T-cell (primary cell): Measurements from ENCODE around the gene GALR2. TPM values are rescaled to one million over a fixed set of nuclear protein-coding genes. Genes with fewer than 3 reads are reported as not detected.

Source experiments
- ATAC-seq, 4 experiments: fragments of 200-7000 bp in 3 of 4; fragments of 150-1000 bp in 1 of 4; cut with Tn5 transposase; replicated peaks in 1 of 4; 1 replicate in 3 of 4; 2 replicates in 1 of 4; pipeline ENCODE4 v1.10.0; 2021; ENCODE audit warnings: moderate library complexity in 3 of 4, mild to moderate bottlenecking in 2 of 4, moderate number of reproducible peaks in 1 of 4
- CTCF ChIA-PET, 2 donors: fragments of 300-600 bp; sonication (Branson Sonifier 250); formaldehyde crosslinking; loops; one replicate each; lab custom pipeline; 2022; ENCODE audit warnings: antibody characterized with exemption in 2 of 2; lab: Charles Lee
- POLR2A ChIA-PET, 2 donors: fragments of 300-600 bp; sonication (Branson Sonifier 250); formaldehyde crosslinking; loops; one replicate each; lab custom pipeline; 2022; ENCODE audit warnings: antibody characterized with exemption in 2 of 2; lab: Charles Lee
- DNase-seq, 35 experiments: peaks; one replicate each; pipeline versions ENCODE4 v3.0.0 to v3.0.0-alpha.2; 2013 to 2023
- H3K27ac ChIP-seq: one replicate; pipeline ENCODE4 v1.5.1; 2013; ENCODE audit warnings: low read length
- H3K27me3 ChIP-seq, 2 experiments: replicated peaks in 1 of 2; 1 replicate in 1 of 2; 2 replicates in 1 of 2; pipeline versions ENCODE4 v1.6.1 to v1.7.0; 2013; ENCODE audit warnings: low read length in 1 of 2, mixed read lengths in 1 of 2; ENCODE audit not compliant: control insufficient read depth in 2 of 2, insufficient read depth in 2 of 2; ENCODE audit errors: extremely low read depth in 1 of 2
- H3K36me3 ChIP-seq, 2 donors: 1 replicate in 1 of 2; 2 replicates in 1 of 2; pipeline versions ENCODE4 v1.6.1 to v1.7.0; 2013; ENCODE audit warnings: low read length in 1 of 2; ENCODE audit not compliant: control insufficient read depth in 2 of 2, insufficient read depth in 1 of 2; ENCODE audit errors: extremely low read depth in 1 of 2
- H3K4me1 ChIP-seq, 2 experiments: 1 replicate in 1 of 2; 2 replicates in 1 of 2; pipeline versions ENCODE4 v1.6.1 to v1.7.0; 2013; ENCODE audit warnings: low read length in 2 of 2, mixed read lengths in 1 of 2; ENCODE audit not compliant: insufficient read depth in 2 of 2, control insufficient read depth in 1 of 2; ENCODE audit errors: extremely low read depth in 1 of 2
- H3K4me3 ChIP-seq, 2 donors: 1 replicate in 1 of 2; 2 replicates in 1 of 2; pipeline versions ENCODE4 v1.5.1 to v1.7.0; 2013; ENCODE audit warnings: mild to moderate bottlenecking in 2 of 2, low read length in 1 of 2, moderate library complexity in 1 of 2; ENCODE audit not compliant: control insufficient read depth in 1 of 2; ENCODE audit errors: extremely low read depth in 1 of 2
- H3K9me3 ChIP-seq: 2 replicates; pipeline ENCODE4 v1.7.0; 2013
- H3K27ac Mint-ChIP-seq, 2 donors: one replicate each; pipeline ENCODE4 v1.8.0; 2020 to 2021; ENCODE audit warnings: mild to moderate bottlenecking in 2 of 2, mixed read lengths in 2 of 2
- H3K27me3 Mint-ChIP-seq, 2 donors: one replicate each; pipeline ENCODE4 v1.8.0; 2021 to 2022; ENCODE audit warnings: mixed read lengths in 2 of 2
- H3K36me3 Mint-ChIP-seq: one replicate; pipeline ENCODE4 v1.8.0; 2021; ENCODE audit warnings: mixed read lengths
- H3K4me1 Mint-ChIP-seq, 3 donors: one replicate each; pipeline ENCODE4 v1.8.0; 2020 to 2022; ENCODE audit warnings: mixed read lengths in 3 of 3, mild to moderate bottlenecking in 1 of 3
- H3K4me3 Mint-ChIP-seq, 3 donors: one replicate each; pipeline ENCODE4 v1.8.0; 2020 to 2022; ENCODE audit warnings: mild to moderate bottlenecking in 3 of 3, mixed read lengths in 3 of 3, moderate library complexity in 3 of 3
- H3K9me3 Mint-ChIP-seq, 3 donors: one replicate each; pipeline ENCODE4 v1.8.0; 2020 to 2022; ENCODE audit warnings: mixed read lengths in 3 of 3
- WGBS: methylation state at CpG from one replicate; pipeline ENCODE4 v1.1.5; 2013; ENCODE audit warnings: missing lambda C conversion rate; ENCODE audit not compliant: insufficient coverage; 5-methylcytosine and 5-hydroxymethylcytosine counted together
- total RNA-seq, 35 experiments: library from RNA in 6 of 35; stranded (reverse) in 6 of 35; fragments of 120-200 nt in 1 of 35; gene quantifications; one replicate each; pipeline versions ENCODE4 v1.2.1 to v1.2.4 and lab custom pipeline; 2013 to 2026

The GALR2 gene
- total RNA-seq, 5 donors from 2014 or later (not counting 1 experiment from before 2014, with no cell fraction given), result 0.20 to 1.3 (median 0.73) TPM; not detected in 2

DNA sequence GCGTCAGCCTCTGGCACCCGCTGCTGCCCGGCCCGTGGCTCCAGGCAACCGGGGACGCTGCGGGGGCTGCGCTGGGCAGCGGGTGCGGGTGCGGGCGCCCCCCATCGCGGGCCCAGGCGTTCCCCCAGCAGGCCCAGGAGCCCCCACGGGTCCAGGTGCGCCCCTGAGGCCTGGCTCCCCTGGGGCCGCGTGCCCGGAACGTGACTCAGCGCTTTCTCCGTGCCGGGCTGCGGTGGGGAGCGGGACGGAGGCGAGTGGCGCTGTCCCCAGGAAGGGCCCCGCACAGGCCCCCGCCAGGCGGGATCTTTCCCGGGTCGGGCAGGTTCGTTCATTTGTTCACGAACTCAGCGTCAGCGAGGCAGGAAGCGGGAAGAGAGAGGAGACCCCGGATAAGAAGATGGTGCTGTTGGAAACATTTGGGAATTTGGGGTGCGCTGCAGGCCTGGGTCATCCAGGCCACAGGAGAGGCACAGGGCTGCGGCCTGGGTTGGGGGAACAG, 47.4 kb downstream of the GALR2 start:
- ChIA-PET CTCF (interaction anchor here (0.6 to 5.7 kb wide), 6 partner anchors 58 to 158 kb away, joined by 3 to 29 read pairs (median 12); no protein-coding TSS in a partner anchor), POLR2A (interaction anchor here in 1 of 2 donors (1.0 kb wide), 1 partner anchor 147 kb away, joined by 3 read pairs; no protein-coding TSS in a partner anchor)
- WGBS, result 32% methylated on average over 41 of the region's 42 CpGs
- Mint-ChIP-seq H3K27me3 (no peaks in the 10 kb centered on the region), H3K4me1 (peaks cover 19 to 33% (median 30%) of the 10 kb centered on the region in 3 donors), H3K27ac (peak overlapping the region; percentile 69 to 75), H3K9me3 (no peaks in the 10 kb centered on the region), H3K36me3 (no peaks in the 10 kb centered on the region), H3K4me3 (peak overlapping the region; percentile 39 to 59 (median 45))
- H3K4me1 ChIP-seq, result peaks cover 6 to 28% of the 10 kb centered on the region in 2 experiments
- H3K9me3 ChIP-seq, result no peaks in the 10 kb centered on the region
- DNase-seq, result peak in 2 of 35 experiments; percentile 25 to 33
- peaks cover 0 to 2% of the 10 kb centered on the region in 2 donors for H3K36me3 ChIP-seq
- peaks cover 0 to 4% of the 10 kb centered on the region in 2 experiments for H3K27me3 ChIP-seq
- peak; percentile 18 to 35 (median 22) for ATAC-seq
- peak overlapping the region; percentile 27 to 50 for H3K4me3 ChIP-seq
- peak overlapping the region; percentile 23 for H3K27ac ChIP-seq

DNA sequence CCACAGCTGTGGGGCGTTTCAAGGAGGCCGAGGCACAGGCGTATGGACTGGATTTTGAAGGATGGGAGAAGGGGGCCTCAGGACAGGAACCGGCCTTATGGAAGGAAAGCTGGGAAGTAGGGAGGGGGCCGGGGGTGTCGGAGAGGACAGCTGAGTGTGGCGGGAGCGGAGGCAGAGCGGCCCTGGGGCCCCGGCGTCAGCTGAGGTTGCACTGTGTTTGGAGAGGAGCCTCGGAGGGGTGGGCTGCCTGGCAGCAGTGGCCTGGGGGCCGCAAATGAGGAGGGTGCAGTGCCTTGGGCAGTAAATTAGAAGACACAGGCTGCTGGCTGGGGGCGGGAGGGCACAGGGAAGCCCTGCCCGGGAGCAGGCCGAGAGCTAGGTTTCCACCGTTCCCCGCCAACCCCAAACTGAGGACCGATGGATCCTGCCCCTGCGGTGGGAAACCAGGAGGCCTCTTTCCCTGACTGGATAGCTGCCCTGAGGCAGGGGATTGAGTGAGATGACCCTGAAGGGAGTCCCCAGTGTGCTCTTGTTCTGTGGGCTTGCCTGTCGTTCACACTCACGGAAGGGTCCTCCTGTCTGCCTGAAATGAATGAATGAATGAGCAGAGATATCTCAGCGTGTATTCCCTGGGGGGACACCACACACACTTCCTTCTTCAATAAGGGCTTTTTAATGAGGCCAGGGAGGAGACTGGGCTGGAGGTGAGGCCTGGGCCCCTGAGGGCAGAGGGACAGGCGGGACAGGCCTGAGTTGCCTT, 48.0 kb downstream of the GALR2 start:
- WGBS, result 97% methylated on average over 18 of the region's 24 CpGs
- peaks cover 0 to 1% of the 10 kb centered on the region in 2 donors for H3K36me3 ChIP-seq
- no peak overlapping the region for H3K4me3 ChIP-seq
- Mint-ChIP-seq H3K36me3 (no peaks in the 10 kb centered on the region), H3K4me3 (peak overlapping the region; percentile 39 to 59 (median 45)), H3K4me1 (peaks cover 23 to 38% (median 33%) of the 10 kb centered on the region in 3 donors), H3K27ac (peak overlapping the region; percentile 69 to 75), H3K9me3 (no peaks in the 10 kb centered on the region), H3K27me3 (no peaks in the 10 kb centered on the region)
- H3K4me1 ChIP-seq, result peaks cover 8 to 31% of the 10 kb centered on the region in 2 experiments
- peaks cover 0 to 4% of the 10 kb centered on the region in 2 experiments for H3K27me3 ChIP-seq
- DNase-seq (no peak), ATAC-seq (no peak)
- CTCF ChIA-PET, result interaction anchor here (0.7 to 5.7 kb wide), 4 partner anchors 27 to 274 kb away, joined by 3 to 27 read pairs (median 4); no protein-coding TSS in a partner anchor
- POLR2A ChIA-PET, result interaction anchor here in 1 of 2 donors (1.0 kb wide), 1 partner anchor 146 kb away, joined by 3 read pairs; no protein-coding TSS in a partner anchor
- no peak overlapping the region for H3K27ac ChIP-seq
- H3K9me3 ChIP-seq, result no peaks in the 10 kb centered on the region

DNA sequence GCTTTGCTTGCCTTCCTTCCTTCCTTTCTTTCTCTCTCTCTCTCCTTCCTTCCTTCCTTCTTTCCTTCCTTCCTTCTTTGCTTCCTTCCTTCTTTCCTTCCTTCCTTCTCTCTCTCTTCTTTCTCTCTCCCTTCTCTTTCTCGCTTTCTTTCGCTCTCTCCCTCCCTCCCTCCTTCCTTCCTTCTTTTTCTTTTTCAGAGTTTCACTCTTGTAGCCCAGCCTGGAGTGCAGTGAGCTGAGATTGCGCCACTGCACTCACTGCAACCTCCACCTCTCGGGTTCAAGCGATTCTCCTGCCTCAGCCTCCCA, 48.6 kb downstream of the GALR2 start:
- peaks cover 8 to 31% of the 10 kb centered on the region in 2 experiments for H3K4me1 ChIP-seq
- H3K4me3 Mint-ChIP-seq, result peak overlapping the region; percentile 10 to 59 (median 25)
- no peaks in the 10 kb centered on the region for H3K36me3 Mint-ChIP-seq
- peak overlapping the region; percentile 41 to 52 for H3K27ac Mint-ChIP-seq
- peaks cover 23 to 38% (median 33%) of the 10 kb centered on the region in 3 donors for H3K4me1 Mint-ChIP-seq
- DNase-seq (no peak), ATAC-seq (no peak)
- H3K9me3 Mint-ChIP-seq, result no peaks in the 10 kb centered on the region
- no peak overlapping the region for H3K27ac ChIP-seq
- POLR2A ChIA-PET, result interaction anchor here in 1 of 2 donors (0.7 kb wide), 1 partner anchor 11 kb away, joined by 5 read pairs; no protein-coding TSS in a partner anchor
- 47% methylated on average over 2 of the region's 5 CpGs for WGBS
- H3K36me3 ChIP-seq, result no peaks in the 10 kb centered on the region
- H3K4me3 ChIP-seq, result no peak overlapping the region
- CTCF ChIA-PET, result interaction anchor here (0.6 to 5.7 kb wide), 5 partner anchors 27 to 274 kb away, joined by 3 to 27 read pairs (median 4); no protein-coding TSS in a partner anchor
- H3K27me3 ChIP-seq, result peaks cover 0 to 4% of the 10 kb centered on the region in 2 experiments
- no peaks in the 10 kb centered on the region for H3K27me3 Mint-ChIP-seq
- no peaks in the 10 kb centered on the region for H3K9me3 ChIP-seq

DNA sequence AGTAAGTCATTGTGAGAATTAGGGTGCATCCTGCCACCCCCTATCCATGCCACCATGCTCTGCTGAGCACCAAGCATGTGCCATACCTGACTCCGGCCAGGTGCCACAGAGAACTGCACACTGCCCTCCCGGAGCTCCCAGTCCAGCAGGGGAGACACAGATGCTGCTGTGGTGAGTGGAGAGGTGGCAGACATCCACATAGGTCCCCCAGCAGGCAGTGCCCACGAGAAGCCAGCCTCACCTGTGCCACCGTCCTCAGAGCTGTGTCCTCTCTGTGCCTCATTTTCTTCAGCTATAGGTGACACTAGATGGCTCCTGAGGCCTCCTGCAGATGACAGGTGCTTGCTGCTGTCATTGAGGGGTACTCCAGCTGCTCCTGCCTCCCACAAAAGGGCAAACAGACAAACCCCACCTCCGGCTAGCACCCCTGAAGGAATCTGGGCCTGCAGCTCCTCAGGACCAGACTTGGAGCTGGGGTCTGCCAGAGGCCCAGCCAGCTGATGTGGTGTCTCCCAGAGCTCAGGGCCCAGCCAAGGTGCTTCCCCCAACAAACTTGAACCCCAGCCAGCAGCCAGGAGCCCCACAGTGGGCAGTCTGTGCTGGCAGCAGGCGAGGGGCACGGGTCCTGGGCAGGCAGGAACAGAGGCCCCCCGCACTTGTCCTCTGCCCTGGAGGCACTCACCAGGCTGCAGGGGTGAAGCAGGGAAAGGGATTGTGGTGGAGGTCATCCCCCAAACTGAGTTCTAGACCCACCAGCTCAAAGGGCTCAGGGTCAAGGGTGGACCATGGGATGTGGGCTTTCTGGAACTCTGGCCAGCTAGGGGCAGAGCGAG, 49.4 kb downstream of the GALR2 start:
- H3K27me3 Mint-ChIP-seq, result no peaks in the 10 kb centered on the region
- DNase-seq (no peak), ATAC-seq (no peak)
- ChIA-PET POLR2A (interaction anchor here in 1 of 2 donors (0.7 kb wide), 1 partner anchor 10 kb away, joined by 5 read pairs; no protein-coding TSS in a partner anchor), CTCF (interaction anchor here (0.6 to 5.7 kb wide), 8 partner anchors 8 to 273 kb away, joined by 3 to 27 read pairs (median 4); no protein-coding TSS in a partner anchor)
- H3K4me3 Mint-ChIP-seq, result peak overlapping the region in 1 of 3 donors; percentile 59
- Histone ChIP-seq H3K4me3 (no peak overlapping the region), H3K27ac (no peak overlapping the region), H3K27me3 (peaks cover 0 to 4% of the 10 kb centered on the region in 2 experiments), H3K9me3 (no peaks in the 10 kb centered on the region), H3K36me3 (no peaks in the 10 kb centered on the region), H3K4me1 (peaks cover 8 to 31% of the 10 kb centered on the region in 2 experiments)
- 63% methylated on average over 7 of the region's 9 CpGs for WGBS
- H3K36me3 Mint-ChIP-seq, result no peaks in the 10 kb centered on the region
- peaks cover 23 to 38% (median 34%) of the 10 kb centered on the region in 3 donors for H3K4me1 Mint-ChIP-seq
- peak overlapping the region; percentile 11 to 55 for H3K27ac Mint-ChIP-seq
- H3K9me3 Mint-ChIP-seq, result no peaks in the 10 kb centered on the region

DNA sequence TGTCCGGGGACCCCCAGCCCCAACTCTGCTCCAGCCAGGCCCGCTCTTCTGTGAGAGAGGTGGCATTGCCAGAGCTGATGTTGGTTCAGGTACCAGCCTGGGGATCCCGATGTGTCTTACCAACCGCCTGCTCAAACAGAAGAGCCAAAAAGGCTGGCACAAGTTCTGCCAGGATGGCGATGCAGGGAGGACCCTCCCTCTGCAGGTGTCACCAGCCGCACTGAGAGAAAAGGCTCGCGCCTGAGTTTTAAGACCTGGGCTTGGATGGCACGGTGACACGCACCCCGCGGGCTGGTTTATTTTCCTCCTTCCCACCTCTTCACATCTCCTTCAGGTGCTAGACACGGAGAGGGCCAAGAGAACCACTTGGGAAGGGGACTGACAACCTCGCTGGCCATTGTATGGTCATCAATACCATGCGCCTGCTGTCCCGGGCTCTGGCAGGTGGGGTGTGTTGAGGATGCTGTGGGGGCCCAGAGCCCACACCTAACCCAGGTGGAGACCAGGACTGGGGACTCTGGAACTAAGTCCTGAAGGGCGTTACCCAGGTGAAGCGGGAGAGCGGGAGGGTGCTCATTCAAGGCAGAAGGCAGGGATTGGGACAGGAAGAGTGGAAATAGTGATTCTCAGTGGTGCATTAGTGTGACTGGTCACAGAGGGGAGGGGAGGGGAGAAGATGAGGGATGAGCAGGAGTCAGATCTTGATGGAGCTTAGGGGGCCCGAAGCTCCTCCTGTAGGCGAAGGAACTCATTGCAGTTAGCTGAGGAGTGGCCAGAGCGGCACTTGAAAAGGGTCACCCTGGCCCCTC, 50.2 kb downstream of the GALR2 start:
- Histone ChIP-seq H3K4me1 (peaks cover 8 to 31% of the 10 kb centered on the region in 2 experiments), H3K36me3 (no peaks in the 10 kb centered on the region), H3K4me3 (no peak overlapping the region), H3K27me3 (no peaks in the 10 kb centered on the region), H3K9me3 (no peaks in the 10 kb centered on the region), H3K27ac (no peak overlapping the region)
- DNase-seq, result no peak
- H3K4me3 Mint-ChIP-seq, result peak overlapping the region in 1 of 3 donors; percentile 12
- peak overlapping the region; percentile 55 to 72 for H3K27ac Mint-ChIP-seq
- H3K36me3 Mint-ChIP-seq, result no peaks in the 10 kb centered on the region
- WGBS, result 98% methylated on average over 14 of the region's 22 CpGs
- POLR2A ChIA-PET, result interaction anchor here in 1 of 2 donors (0.5 kb wide), 1 partner anchor 159 kb away, joined by 4 read pairs; no protein-coding TSS in a partner anchor
- no peak for ATAC-seq
- CTCF ChIA-PET, result interaction anchor here (0.8 to 5.7 kb wide), 3 partner anchors 27 to 155 kb away, joined by 4 to 27 read pairs (median 4); no protein-coding TSS in a partner anchor
- H3K27me3 Mint-ChIP-seq, result no peaks in the 10 kb centered on the region
- no peaks in the 10 kb centered on the region for H3K9me3 Mint-ChIP-seq
- H3K4me1 Mint-ChIP-seq, result peaks cover 23 to 38% (median 34%) of the 10 kb centered on the region in 3 donors
